AG10803 (cell line): ENCODE data around the gene TMED6.

ENCODE experiments used
- DNase-seq: peaks from one replicate; pipeline ENCODE4 v3.0.0; 2010; ENCODE audit warnings: low read depth
- H3K4me3 ChIP-seq: 2 replicates; pipeline ENCODE4 v1.5.1; 2011; ENCODE audit warnings: mild to moderate bottlenecking, low read length, control low read depth
- CTCF ChIP-seq: conservative IDR thresholded peaks from 2 replicates; pipeline ENCODE4 v1.5.1; 2011; ENCODE audit warnings: mild to moderate bottlenecking, low read length, control low read depth, inconsistent platforms

Gene TMED6

GRCh38 chr16:69386596-69386995 lies 35.0 kb upstream of the TMED6 start:
- no peak overlapping the region for H3K4me3 ChIP-seq
- no peak for DNase-seq
- TF ChIP-seq CTCF: no peak

GRCh38 chr16:69384974-69385373 lies 33.4 kb upstream of the TMED6 start:
- DNase-seq: no peak
- no peak for TF ChIP-seq CTCF
- H3K4me3 ChIP-seq: peak overlapping the region; percentile 84

GRCh38 chr16:69382421-69382820 lies 30.8 kb upstream of the TMED6 start:
- DNase-seq: no peak
- TF ChIP-seq CTCF: no peak
- H3K4me3 ChIP-seq: no peak overlapping the region

GRCh38 chr16:69381231-69381630 lies 29.6 kb upstream of the TMED6 start:
- H3K4me3 ChIP-seq: no peak overlapping the region
- no peak for TF ChIP-seq CTCF
- DNase-seq: no peak

- no peak for TF ChIP-seq CTCF
- no peak overlapping the region for H3K4me3 ChIP-seq
- no peak for DNase-seq
These were observed 27.2 kb upstream of the TMED6 start for GRCh38 chr16:69378760-69379159.

GRCh38 chr16:69378036-69378435 lies 26.4 kb upstream of the TMED6 start:
- no peak for DNase-seq
- H3K4me3 ChIP-seq: no peak overlapping the region
- no peak for TF ChIP-seq CTCF

GRCh38 chr16:69376393-69377059 lies 24.9 kb upstream of the TMED6 start:
- no peak for DNase-seq

More at GRCh38 chr16:69376393-69377059, 24.9 kb upstream of the TMED6 start:
- TF ChIP-seq CTCF: no peak
- H3K4me3 ChIP-seq: no peak overlapping the region
